Endometrial microvascular endothelial cells (primary cell): ENCODE results near the gene PARVB. TPM values are rescaled to one million over a fixed set of nuclear protein-coding genes. Genes with fewer than 3 reads are reported as not detected.

Experiments
- in situ Hi-C: cut with HindIII; loops from 2 replicates; pipeline ENCODE4 v1.10.0; 2017; ENCODE audit warnings: low sequenced_read_pairs, low pct_unique_long_range_greater_than_20kb; ENCODE audit errors: inconsistent ontology term
- total RNA-seq: library from RNA; depleted of rRNA; stranded (reverse); fragments of >200 nt; gene quantifications from one replicate; pipeline ENCODE4 v1.2.3, GENCODE V29; 2015; ENCODE audit errors: inconsistent ontology term

Gene PARVB
- total RNA-seq, 1 donor from 2014 or later, result 307 TPM

GRCh38 chr22:44199164-44199563 lies 175.1 kb downstream of the PARVB start:
- in situ Hi-C loops, result no loop called here

GRCh38 chr22:44199866-44200265 lies 175.8 kb downstream of the PARVB start:
- in situ Hi-C loops, result no loop called here

- in situ Hi-C loops, result no loop called here
Observed at GRCh38 chr22:44200451-44200850, 176.3 kb downstream of the PARVB start.

- in situ Hi-C loops, result no loop called here
Observed at GRCh38 chr22:44200855-44201550, 176.9 kb downstream of the PARVB start.

DNA sequence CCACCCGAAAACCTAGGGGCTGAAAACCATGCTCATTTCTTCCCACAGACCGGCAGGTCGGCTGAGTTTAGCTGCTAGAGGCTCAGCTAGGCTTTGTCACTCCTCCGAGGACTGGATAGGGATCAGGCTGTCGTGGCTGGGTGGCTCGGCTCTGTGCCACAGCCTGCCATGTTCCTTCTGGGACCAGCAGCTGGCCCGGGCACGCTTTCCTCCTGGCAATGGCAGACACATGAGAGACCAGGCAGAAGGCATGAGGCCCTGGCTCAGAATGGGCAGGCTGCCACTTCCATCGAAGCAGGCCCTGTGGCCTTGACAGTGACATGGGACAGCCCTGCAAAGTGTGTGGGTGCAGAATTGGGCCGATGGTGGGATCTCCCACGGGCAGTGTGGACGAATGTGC lies 177.6 kb downstream of the PARVB start:
- in situ Hi-C loops, result no loop called here

- in situ Hi-C loops, result no loop called here
Observed at GRCh38 chr22:44202261-44202789, 178.2 kb downstream of the PARVB start.

DNA sequence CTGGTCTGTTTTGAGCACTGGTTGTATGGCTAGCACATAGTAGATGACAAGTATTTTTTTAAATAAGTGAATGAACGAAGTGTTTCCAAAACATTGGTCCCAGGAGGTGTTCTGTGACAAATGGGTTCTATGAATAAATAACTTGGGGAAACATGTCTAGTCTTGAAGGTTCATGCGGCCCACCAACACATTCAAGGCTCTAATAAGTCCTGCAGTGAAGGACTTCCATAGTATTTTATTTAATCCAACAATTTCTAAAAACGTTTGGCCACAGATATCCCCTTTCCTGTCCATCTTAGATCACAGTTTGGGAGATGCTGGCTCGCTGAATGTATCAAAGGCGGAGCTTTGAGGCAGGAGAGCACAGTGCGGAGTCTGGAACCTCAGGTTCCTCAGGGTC lies 179.1 kb downstream of the PARVB start:
- in situ Hi-C loops, result no loop called here

DNA sequence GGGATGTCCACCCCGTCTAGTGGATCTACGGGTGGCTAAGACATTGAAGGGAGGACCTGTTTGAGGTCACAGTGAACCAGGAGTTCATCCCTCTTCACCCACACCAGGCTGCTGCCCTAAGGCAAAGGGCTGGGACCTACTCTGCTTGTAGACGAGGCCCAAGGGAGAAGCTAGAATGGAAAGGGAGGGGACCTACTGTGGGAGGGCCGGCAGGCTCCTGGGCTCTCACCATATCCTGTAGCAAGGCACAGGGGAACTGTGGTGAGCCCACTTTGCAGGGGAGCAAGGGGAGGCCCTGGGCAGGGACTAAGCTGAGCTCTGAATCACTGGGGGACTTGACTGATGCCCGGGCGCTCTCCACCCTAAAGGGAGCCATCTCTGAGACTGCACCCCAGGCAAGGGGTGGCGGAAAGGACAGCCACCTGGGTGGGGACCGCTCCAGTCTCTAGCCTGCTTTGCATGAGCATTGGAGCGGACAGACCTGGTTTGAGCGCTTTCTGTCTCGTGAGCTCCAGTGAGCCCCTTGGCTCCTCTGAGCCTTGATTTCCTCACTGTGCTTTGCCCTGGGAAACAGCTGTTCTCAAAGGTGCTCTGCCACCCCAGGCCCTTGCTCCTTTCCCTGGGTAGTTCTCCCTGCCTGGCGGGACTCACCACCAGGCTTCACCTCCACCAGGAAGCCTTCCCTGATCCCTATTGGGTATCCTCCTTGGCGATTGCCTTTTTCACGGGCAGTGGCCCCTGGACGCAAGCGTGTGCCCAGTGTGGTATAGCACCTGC lies 180.8 kb downstream of the PARVB start:
- in situ Hi-C loops, result no loop called here

DNA sequence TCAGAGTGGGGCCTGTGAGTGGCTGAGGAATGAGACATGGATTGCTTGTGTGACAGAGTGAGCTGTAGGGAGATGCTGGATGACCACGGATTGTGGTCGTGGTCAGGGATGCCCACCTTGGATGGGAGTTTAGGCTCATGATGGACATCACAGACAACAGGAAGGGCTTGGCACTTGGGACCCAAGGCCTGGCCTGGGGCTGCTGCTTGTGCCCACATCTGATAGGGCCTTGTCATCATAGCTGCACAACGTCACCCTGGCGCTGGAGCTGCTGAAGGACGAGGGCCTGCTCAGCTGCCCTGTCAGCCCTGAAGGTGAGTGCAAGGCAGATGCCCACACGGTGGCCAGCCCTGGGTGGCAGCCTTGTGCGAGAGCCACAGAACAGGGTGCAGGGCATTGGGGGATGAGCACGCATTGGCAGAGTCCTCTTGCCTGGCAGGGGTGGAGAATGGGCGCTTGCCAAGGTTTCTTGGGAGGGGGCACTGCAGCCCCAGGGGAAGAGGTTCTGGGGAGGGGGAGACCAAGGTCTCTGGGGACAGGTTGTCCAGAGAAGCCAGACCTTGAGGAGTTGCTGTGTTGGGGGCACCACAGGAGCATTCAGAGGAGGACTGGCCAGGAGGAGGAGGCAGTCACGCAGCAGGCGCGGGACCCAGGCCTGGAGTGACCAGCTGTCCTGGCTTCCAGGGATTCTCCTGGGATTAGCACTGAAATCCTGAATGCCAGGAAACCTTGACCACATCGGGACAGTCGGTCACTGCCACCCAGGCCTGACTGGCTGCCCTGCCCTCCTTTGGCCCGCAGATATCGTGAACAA lies 181.6 kb downstream of the PARVB start:
- in situ Hi-C loops, result no loop called here

DNA sequence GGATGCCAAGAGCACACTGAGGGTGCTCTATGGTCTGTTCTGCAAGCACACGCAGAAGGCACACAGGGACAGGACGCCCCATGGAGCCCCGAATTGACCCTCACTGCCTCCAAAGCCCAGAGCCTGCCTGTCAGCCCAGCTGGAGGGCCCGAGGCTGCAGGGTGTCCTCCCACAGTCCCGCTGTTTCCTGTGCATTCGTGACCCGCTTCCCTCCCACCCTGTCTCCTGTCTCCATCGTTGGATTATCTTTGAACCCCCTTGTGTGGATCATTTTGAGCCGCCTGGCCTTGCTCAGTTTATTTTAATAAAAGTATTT lies 182.2 kb downstream of the PARVB start:
- in situ Hi-C loops, result no loop called here

DNA sequence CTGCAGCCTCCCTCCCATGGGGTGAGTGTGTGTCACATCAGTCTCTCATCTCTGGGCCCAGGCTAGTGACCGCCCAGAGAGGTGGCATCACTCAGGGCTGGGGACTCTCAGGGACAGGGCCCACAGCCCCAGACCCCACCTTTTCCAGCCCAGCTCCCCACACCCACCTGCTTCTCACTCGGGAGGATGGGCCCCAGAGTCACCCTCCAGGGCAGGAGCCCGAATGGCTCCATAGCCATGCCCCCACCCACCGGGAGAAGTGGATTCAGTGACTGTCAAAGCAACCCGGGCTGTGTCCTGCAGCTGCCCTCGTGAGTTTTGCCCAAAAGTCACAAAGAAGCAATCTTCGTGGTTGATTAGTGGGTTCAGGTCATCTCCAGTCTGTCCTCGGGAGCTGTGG lies 182.6 kb downstream of the PARVB start:
- in situ Hi-C loops, result no loop called here

GRCh38 chr22:44207173-44207980 lies 183.3 kb downstream of the PARVB start:
- in situ Hi-C loops, result no loop called here

- in situ Hi-C loops, result no loop called here
Observed at GRCh38 chr22:44207981-44208317, 183.8 kb downstream of the PARVB start.

DNA sequence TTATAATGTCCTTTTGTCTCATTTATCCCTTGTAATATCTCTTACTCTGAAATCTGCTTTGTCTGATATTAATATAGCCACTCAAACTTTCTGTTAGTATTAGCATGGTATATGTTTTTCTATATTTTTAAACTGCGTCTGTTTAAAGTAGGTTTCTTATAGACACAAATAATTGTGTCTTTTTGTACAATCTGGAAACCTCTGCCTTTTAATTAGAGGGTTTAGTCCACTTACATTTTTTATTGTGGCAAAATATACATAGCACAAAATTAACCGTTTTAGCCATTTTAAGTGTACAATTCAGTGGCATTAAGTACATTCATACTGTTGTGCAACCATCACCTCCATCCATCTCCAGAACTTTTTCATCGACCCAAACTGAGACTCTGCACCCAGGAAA lies 185.2 kb downstream of the PARVB start:
- in situ Hi-C loops, result no loop called here

- in situ Hi-C loops, result no loop called here
Observed at GRCh38 chr22:44210722-44211121, 186.6 kb downstream of the PARVB start.

DNA sequence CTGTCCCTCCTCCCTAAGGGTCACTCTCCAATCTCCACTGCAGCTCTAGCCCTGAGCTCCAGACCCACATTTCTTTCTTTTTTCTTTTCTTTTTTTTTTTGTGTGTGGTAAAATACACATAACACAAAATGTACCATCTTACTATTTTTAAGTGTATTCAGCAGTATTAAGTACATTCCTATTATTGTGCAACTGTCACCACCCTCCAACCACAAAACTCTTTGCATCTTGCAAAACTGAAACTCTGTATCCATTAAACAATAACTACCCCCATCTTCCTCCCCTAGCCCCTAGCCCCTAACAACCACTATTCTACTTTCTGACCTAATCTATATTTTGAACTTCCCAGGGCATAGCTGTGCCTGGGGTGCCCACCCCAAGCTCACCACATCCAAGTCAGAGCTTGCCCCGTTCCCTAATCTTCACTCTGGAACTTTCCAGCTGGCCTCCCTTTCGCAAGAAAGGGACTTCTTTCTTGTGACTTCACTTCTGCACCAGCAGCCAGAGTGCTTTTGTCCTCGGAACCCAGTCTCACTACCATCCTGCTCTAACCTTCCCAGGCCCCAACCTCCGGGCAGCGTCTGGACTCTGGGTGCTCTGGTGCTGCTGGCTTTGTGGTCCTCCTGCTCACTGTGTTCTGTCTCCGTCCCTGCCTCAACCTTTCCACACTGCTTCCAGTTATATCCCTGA lies 187.3 kb downstream of the PARVB start:
- in situ Hi-C loops, result no loop called here

DNA sequence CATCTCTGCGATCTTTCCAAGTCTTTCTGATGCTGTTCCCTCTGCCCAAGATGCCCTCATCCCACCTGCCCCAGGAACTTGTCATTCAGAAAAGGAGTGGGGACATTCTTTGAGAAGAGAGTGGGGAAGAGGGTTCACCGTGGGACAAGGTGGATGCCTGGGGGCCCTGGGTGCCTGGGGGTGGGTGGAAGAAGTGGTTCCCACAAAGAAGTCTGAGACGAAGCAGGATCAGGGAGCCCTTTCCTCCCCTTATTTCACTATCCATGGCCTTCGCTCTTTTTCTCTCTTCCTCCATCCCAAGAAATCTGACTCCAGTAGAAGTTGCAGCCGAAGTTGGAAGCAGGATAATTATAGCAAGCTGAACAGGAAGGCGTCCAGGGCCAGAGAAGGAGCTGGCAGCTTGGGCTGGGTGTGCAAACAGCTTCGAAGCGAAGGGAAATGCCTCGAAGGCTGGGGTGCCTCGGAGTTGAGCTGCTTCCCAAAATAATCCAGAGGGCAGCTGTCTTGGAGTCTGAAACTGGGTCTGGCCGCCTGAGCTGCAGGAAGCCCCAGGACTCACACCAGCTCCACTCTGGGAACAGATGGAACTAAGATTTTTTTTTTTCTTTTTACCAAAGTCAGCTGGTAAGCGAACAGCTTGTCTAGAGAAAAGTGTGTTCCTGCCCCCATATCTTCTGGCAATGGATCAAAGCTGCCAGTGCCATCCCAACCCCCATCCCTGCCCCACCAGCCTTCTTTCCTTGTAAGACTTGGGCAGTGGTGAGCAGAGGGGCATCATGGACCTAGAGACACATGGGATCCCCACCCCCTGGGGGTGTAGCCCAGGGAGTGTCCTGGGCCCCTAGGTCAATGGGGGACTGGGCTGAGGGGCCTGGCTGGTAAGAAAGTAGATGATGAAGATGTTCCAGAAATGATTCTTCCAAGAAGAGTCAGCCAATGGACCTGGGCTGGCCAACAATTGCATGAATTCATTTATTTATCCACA lies 188.1 kb downstream of the PARVB start:
- in situ Hi-C loops, result no loop called here
